GM12891 (cell line): Measurements from ENCODE around the gene CHKB.

ENCODE experiments used
- DNase-seq: peaks from one replicate; pipeline ENCODE4 v3.0.0; 2011; ENCODE audit warnings: low spot score; ENCODE audit not compliant: insufficient read length
- FAIRE-seq: peaks from 2 replicates; lab custom pipeline; 2011; peaks lifted over from hg19 to GRCh38; lab: Jason Lieb, UNC
- PAX5 ChIP-seq: IDR thresholded peaks from 2 replicates; pipeline ENCODE4 v1.6.1; 2011; ENCODE audit warnings: low read length, moderate library complexity, mild to moderate bottlenecking; ENCODE audit not compliant: insufficient read depth, severe bottlenecking
- POLR2A ChIP-seq: IDR thresholded peaks from 2 replicates; pipeline ENCODE4 v1.6.1; 2011; ENCODE audit warnings: low read depth, low read length, control low read depth
- POLR2AphosphoS5 ChIP-seq: IDR thresholded peaks from 2 replicates; pipeline ENCODE4 v1.6.1; 2011; ENCODE audit warnings: low read depth, low read length, control low read depth
- POU2F2 ChIP-seq: IDR thresholded peaks from 2 replicates; pipeline ENCODE4 v1.6.1; 2011; ENCODE audit warnings: low read depth, mild to moderate bottlenecking, control low read depth, low read length, moderate library complexity
- SPI1 ChIP-seq: IDR thresholded peaks from 2 replicates; pipeline ENCODE4 v1.6.1; 2011; ENCODE audit warnings: low read depth, low read length, control low read depth
- TAF1 ChIP-seq: IDR thresholded peaks from 2 replicates; pipeline ENCODE4 v1.6.1; 2011; ENCODE audit warnings: low read depth, low read length, control low read depth

The CHKB gene

GRCh38 chr22:50531546-50531961 is 51.1 kb downstream of the CHKB start:
- DNase-seq: peak; percentile 52
- FAIRE-seq: peak; percentile 98
- peak; percentile 53 for TF ChIP-seq POLR2A
- TF ChIP-seq SPI1: no peak
- 0 out of 2 replicates have a peak, but pooled peaks have one; percentile 26 for TF ChIP-seq POU2F2
- TF ChIP-seq POLR2AphosphoS5: 0 out of 2 replicates have a peak, but pooled peaks have one; percentile 49
- peak; percentile 55 for TF ChIP-seq TAF1
- no peak for TF ChIP-seq PAX5

- DNase-seq (peak; percentile 69), FAIRE-seq (no peak)
- TF ChIP-seq POLR2A (peak; percentile 75), POLR2AphosphoS5 (peak; percentile 88), SPI1 (no peak)
Measured at GRCh38 chr22:50530877-50531545, 51.6 kb downstream of the CHKB start.

- TF ChIP-seq POLR2A (no peak), TAF1 (no peak), POLR2AphosphoS5 (no peak), PAX5 (no peak), POU2F2 (no peak), SPI1 (no peak)
- FAIRE-seq: no peak
- no peak for DNase-seq
Measured at GRCh38 chr22:50530580-50530876, 52.1 kb downstream of the CHKB start.

GRCh38 chr22:50529897-50530579 is 52.6 kb downstream of the CHKB start, which contains the start of gene TYMP:
Gene TYMP, minus strand, starts transcription at chr22:50530012. Its CDS starts 303 bp downstream, at chr22:50529709.
- peak; percentile 65 for DNase-seq
- TF ChIP-seq TAF1 (peak; percentile 59; the same call in 1 of the 2 replicates), POLR2AphosphoS5 (peak; percentile 61; the same call in 1 of the 2 replicates), POU2F2 (peak; percentile 35), PAX5 (no peak), POLR2A (no peak; the same call in 1 of the 2 replicates), SPI1 (no peak)
- FAIRE-seq: no peak

GRCh38 chr22:50529416-50529896 is 53.2 kb downstream of the CHKB start:
- no peak for DNase-seq
- FAIRE-seq: no peak
- TF ChIP-seq TAF1 (no peak), POU2F2 (no peak), POLR2AphosphoS5 (no peak), SPI1 (no peak), PAX5 (no peak), POLR2A (no peak; the same call in none of the 2 replicates)
